ENCODE results near the gene HPCAL1. TPM values are rescaled to one million over a fixed set of nuclear protein-coding genes. Genes with fewer than 3 reads are reported as not detected.

Gene HPCAL1
- total RNA-seq, 1 experiment from 2014 or later: 273 TPM

DNA sequence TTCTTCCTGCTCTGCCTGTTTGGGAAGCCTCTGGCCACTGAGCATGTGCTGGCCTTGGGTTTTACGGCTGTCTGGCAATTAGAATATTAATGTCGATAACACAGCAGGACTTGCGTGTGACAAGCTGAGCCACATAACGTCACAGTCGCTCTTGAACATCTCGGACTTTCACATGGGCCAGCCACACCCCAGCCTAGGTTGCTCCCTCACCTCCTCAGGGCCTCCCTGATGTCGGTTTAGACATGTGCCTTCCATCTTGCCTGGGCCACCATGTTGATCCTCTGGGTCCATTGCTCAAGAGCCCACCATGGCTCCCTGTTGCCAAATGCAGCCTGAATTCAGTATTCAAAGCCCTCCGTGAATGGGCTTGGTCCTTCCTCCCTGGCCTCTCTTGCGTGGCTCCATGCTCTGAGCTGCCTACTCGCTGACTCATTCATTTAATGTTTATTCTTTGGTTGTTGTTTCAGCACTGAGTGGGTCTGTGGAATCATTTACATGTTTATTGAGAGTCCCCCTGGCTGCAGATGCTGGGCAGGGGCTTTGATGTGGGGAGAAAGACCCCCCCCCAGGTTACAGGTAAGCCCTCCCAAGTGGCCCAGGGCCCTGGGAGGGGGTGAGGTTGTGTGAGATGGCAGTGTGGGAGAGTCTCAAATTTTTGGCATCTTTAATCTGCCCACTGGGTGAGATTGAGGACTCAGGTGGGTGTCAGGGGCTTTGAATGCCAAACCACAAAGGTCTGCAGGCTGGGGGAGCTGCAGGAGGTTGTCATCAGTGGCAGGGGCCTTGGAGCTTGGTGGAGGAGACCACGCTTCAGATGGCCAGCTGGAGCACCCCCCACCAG, 83.4 kb downstream of the HPCAL1 start:
- DNase-seq (ENCODE audit: low read depth): peak; percentile 54

DNA sequence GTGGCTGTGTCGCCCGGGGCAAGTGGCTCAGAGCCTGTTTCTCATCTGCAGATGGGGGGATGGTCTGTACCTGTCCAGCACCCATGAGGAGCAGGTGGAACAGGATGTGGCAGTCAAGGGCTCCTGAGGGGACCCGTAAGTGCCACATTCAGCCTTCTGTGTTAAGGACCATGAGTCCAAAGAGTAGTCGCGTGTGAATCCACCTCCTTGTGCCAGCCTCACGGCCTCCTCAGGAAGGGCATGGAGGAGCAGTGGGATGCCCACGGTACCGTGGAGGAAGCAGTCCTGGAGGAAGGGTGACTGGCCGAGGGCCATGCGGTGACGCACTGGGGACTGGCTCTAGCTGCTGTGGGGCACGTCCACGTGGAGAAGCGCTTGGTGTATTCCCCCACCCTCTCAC, 84.3 kb downstream of the HPCAL1 start:
- no peak for DNase-seq (ENCODE audit: low read depth)

DNA sequence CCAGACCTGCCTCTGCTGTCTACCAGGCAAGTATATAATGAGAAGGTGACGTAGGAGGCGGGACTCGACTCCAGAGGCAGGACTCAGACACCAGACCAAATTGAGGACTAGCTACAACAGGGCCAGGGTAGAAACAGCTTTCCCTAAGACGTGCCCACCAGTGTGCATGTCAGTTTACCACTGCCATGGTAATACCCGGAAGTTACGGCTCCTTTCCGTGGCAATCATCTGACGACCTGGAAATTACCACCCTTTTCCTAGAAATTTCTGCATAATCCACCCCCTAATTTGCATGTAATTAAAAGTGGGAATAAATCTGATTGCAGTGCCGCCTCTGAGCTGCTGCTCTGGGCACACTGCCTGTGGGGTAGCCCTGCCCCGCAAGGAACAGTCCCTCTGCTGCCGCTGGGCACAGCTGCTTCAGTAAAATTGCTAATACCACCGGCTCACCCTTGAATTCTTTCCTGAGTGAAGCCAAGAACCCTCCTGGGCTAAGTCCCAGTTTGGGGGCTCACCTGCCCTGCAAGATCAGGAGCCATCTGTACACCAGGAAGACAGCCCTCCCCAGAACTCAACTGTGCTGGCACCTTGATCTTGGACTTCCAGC, 86.4 kb downstream of the HPCAL1 start:
- no peak for DNase-seq (ENCODE audit: low read depth)

DNA sequence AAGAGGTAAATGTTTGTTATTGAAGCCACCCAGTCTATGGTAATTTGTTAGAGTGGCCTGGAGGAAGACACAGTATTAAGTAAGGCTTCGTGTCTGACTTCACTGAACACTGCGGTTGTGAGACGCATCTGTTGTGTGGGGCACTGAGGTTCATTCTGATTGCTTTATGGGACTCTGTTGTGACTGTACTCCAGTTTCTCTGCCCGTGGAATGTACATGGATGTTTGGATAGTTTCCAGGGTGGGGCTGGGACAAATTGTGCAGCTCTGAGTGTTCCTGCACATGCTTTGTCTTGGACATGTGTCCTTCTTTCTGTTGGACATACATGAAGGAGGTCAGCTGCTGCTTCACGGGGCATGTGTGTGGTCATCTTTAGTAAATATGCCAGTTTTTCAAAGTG, 86.9 kb downstream of the HPCAL1 start:
- peak; percentile 87 for DNase-seq (ENCODE audit: low read depth)

DNA sequence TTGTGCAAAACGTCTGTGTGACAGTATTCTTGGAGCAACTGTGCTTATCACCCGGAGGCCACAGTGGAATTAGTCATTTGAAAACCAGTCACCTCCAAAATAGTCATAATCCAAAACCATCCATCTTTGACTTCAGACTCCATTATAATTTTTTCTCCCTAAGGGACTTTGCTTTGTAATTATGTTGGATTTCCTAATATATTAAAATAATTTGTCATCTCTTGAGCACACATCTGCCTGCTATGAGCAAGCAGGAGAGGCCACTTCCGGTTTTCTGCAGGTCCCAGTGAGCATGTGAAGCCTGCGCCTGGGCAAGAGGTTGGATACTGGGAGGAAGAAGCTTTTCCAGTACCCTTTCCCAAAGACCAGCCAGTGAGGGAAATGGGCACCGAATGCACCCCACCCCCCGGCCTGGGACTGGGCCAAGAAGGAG, 87.7 kb downstream of the HPCAL1 start:
- DNase-seq (ENCODE audit: low read depth): peak; percentile 76

DNA sequence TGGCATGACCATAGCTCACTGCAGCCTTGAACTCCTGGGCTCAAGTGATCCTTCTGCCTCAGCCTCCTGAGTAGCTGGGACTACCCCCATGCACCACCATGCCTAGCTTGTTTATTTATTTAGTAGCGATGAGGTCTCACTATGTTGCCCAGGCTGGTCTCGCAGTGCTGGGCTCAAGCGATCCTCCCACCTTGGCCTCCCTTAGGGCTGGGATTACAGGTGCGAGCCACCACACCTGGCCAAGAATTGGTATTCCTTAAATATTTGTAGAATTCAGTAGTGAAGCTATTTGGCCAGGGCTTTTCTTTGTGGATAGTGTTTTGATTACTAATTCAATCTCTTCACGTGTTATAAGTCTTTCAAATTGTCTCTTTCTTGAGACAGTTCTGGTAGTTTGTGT, 89.4 kb downstream of the HPCAL1 start:
- no peak for DNase-seq (ENCODE audit: low read depth)

DNA sequence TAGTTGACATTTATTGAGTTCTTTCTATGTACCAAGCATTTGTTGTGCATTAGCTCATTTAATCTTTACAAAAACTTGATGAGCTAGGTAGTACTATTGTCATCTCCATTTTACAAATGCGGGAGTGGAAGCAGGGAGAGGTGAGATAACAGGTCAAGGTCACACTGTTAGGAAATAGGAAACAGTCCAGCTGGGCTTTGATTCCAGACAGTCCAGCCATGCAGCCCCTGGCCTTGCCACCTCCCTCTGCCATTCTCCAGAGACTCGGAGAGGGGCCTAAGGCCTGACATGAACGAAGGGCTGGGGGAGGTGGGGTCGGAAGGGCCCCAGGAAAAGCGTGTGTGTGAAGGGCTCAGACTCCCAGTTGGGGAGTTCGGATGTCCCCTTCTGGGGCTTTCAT, 89.8 kb downstream of the HPCAL1 start:
- DNase-seq (ENCODE audit: low read depth): no peak

DNA sequence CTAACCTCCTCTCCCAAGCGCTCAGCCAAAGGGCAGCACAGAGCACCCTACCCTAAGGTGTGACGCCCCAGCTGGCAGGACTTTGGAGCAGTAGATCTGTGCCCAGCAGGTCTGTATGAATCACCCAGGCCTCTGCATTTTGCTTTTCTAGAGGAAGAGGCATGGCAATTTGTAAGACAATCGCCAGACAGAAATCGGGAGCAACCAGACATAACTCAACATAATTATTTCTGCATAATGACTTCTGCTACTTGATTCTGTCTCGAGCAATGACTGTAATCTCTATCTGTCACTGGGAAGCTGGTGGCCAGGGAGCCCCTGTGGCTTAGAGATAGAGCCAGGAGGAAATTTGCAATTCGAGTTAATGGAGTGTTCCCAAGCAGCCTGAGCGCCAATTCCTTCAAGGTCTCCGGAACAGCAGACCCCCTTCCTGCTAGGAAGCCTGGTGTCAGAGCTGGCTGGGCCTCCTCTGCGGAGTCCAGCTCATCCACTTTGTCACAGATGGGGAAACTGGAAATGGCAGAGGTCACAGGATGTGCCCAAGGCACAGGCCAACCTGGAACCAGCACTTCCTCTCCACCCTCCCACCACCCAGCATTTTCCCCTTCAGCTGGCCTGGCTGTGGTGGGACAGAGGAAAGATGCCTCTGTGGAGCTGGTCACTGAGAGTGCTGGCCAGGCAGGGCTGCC, 90.4 kb downstream of the HPCAL1 start:
- no peak for DNase-seq (ENCODE audit: low read depth)

DNA sequence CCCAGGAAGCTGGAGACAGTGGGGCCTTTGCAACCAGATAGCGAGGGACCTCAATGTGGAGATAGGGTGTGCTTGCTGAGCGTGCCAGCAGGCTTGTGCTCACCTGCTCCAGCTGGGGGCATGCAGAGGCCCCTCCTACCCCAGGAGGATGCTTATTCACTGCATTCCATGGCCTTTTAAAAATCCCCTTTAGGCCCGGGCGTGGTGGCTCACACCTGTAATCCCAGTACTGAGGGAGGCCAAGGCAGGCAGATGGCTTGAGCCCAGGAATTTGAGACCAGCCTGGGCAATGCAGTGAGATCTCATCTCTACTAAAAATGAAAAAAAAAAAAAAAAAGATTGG, 90.9 kb downstream of the HPCAL1 start:
- DNase-seq (ENCODE audit: low read depth): no peak

DNA sequence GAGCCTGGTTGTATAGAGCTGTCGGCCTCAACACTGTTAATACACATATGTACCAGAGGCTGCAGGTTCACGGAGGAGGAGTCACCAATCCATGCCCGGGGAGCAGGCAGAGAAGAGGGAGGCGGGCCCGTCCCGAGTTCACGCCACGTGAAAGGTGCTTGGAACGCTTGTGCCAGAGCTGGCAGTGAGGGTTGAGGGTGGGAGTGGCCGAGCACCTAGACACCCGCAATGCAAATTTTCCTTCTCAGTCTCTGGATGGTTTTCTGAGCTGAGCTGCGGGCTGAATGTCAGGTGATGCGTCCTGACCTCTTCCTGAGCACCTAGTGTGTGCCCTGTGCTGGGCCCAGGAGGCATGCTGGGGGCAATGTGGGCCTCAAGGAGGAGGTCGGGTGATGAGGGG, 93.2 kb downstream of the HPCAL1 start:
- no peak for DNase-seq (ENCODE audit: low read depth)

DNA sequence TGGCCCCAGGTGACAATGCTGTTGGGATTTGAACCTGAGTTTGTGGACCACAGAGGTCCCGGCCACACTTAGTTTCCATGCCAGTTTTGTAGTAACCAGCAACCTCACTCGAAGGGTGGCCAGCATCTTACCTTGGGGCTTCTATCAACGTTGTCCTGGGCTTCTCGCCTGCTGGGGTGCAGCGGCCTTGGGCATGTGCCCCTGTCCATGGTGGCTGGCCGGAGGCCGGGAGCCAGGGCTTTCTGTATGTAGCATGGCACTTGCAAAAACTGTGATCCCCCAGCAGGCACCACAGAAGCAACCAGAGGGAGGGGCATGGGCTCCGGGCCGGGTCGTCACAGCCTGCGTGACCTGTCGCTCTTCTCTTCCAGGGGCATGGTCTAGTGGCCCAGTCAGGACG, 93.8 kb downstream of the HPCAL1 start:
- DNase-seq (ENCODE audit: low read depth): no peak

DNA sequence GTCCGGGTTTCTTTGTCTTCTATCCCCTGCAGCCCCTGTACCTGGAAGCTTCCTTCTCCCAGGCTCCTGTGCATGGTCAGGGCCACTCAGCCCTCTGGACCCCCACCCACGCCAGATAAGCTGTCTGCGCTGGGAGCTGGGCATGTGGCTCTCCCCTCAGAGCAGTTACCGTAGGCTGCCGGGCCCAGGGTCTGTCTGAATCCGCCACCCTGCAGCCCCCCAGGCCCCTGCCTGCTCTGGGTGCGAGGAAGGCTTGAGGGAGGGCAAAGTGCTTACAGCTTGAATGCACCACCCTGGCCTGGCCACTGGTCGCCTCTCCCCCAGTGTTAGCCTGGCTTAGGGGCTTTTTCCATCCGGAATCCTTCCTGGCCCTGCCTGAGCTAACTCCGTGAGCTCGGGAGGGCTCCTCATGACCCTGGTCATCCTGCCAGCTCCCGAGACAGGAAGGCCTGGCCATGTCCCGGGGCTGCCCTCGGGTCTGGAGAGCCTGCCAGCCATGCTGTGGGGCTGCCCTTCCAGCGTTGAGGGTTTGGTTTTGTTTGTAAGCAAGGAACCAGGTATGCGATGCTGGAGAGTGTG, 94.7 kb downstream of the HPCAL1 start:
- no peak for DNase-seq (ENCODE audit: low read depth)

DNA sequence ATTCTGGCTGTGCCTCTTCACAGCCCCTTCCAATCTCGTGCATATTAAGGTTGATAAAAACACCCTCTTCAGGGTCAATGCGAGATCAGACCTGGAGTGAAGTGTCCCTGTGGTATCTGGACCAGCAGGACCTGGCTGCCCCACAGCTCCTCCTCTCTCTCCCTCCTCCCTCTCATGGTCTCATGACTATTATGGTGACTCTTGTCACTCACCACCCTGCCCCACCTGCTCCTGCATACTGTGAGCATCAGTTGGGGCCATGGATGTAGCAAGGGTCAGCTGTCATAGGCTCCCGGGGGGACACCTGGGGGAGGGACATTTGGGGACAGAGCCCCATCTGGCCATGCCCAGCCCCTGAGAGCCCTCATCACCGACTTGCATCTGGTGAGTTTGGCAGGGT, 95.2 kb downstream of the HPCAL1 start:
- no peak for DNase-seq (ENCODE audit: low read depth)

DNA sequence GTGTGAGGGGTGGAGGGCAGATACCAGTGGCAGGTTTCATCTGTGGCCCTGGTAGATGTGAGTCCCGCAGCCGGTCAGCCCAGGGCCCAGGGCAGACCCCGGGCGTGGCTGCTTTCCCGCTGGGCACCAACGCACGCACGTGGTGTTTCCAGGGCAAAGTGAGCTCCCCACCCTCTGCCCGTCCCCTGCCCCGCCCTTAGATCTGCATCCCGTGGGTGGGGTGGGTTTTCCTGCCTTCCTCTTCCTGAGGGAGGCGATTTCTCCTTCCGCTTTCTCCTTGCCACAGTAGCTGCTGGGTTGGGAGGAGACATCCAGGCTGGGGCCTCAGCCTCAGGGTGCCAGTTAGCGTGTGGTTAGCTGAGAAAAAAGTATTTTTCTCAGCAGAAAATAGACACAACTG, 95.8 kb downstream of the HPCAL1 start:
- no peak for DNase-seq (ENCODE audit: low read depth)

DNA sequence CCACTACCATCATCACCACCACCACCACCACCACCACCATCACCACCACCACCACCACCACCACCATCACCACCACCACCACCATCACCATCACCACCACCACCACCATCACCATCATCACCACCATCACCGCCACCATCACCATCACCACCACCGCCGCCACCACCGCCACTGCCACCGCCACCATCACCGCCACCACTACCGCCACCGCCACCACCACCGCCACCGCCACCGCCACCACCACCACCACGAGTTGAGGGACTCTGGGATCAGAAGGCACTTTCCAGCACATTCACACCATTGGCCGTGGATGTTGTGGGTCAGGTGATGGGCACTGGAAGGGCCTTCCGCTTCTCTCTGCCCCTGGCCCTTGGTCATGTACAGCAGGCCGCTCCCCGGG, 96.7 kb downstream of the HPCAL1 start:
- DNase-seq (ENCODE audit: low read depth): no peak

DNA sequence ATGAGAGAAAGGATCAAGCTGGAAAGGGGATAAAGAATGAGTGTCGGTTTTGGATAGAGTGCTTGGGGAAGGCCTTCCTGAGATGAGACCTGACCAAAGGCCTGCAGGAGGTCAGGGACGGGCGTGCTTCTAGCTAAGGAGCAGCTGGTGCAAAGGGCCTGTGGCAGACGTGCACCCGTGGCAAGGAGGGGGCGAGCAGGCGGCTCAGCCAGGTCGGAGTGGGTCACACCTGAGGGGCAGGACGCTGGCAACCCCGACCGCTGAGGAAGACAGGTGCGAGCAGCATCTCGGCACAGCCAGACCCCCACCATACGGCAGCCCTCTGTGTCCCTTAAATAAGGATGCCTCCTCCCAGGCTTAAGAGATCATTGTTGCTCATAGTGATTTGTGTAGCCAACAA, 97.3 kb downstream of the HPCAL1 start:
- no peak for DNase-seq (ENCODE audit: low read depth)

DNA sequence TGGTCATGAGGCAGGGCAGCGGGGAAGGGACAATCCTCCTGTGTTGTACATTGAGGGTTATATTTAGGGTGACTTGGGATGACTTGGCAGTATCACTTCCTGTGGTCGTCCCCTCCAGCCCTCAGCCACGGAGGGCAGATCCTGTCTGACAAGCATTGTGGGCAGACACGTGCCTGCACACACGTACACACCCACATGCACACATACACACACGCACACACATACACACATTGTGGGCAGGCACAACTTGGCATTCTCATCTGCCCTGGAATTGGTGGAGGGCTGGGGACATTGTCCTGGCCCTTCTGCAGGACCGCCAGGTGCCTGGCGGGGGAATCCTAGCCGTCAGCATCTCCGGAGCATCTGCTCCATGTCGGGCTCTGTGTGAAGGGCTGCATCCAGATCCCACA, 97.9 kb downstream of the HPCAL1 start:
- peak; percentile 85 for DNase-seq (ENCODE audit: low read depth)

DNA sequence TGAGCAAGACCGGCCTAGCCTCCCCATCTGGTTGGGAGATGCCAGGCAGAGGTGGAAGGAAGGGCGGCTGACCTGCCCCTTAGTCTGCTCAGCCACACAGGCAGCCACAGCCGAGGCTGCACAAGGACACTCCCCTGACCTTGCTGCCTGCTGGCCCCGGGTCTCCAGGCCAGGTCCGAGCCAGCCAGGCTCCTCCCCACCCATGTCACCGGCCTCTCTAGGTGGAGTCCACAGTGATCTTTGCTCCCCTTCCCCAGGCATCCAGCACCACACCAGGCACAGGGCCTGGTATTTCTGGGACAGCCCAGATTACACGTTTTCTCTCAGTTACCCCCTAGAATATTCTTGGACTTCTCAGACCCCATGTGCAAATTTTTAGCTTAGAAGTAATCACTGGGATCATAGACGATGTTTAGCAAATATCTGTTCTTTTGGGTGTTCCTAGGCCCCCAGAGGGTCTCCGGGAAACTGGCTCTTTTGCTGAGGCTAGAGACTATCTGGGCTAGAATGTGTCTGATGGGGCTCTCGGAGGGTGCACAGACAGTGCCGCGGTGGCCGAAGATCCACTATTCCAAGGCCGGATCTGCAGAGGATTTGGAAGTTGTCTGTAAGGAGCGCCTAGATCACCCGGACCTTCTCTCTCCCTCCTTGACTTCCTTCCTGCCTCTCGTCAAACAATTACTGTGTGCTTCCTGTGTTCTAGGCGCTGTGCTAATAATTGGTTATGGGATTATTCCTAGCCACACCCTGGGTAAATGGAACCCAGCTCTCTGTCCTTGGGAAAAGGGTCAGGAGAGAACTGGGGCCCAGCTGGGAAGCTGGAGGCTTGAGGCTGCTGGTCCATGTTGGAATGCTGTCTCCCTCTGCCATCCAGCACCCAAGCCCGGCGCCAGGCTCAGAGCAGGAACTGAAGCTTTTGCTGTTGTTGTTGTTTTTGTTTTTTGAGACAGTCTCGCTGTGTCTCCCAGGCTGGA, 98.6 kb downstream of the HPCAL1 start:
- DNase-seq (ENCODE audit: low read depth): no peak

DNA sequence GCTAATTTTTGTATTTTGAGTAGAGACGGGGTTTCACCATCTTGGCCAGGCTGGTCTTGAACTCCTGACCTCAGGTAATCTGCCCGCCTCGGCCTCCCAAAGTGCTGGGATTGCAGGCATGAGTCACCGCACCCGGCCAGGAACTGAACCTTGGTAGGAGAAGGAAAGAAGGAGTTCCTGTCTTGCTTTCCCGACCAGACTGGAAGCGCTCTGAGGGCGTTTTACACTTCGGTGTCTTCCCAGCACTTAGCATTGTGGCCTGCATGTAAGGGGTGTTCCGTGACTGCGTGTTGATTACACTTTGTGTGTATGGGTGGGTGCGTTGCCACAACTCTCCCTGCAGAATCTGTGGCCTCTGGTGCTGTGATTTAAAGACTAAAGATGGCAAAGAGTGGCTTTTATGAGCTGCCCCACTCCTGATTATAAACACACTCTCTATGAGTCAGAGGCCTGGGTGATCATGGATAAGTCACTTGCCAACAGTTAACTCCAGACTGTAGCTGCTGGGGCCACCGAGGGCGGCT, 99.4 kb downstream of the HPCAL1 start:
- DNase-seq (ENCODE audit: low read depth): peak; percentile 90

DNA sequence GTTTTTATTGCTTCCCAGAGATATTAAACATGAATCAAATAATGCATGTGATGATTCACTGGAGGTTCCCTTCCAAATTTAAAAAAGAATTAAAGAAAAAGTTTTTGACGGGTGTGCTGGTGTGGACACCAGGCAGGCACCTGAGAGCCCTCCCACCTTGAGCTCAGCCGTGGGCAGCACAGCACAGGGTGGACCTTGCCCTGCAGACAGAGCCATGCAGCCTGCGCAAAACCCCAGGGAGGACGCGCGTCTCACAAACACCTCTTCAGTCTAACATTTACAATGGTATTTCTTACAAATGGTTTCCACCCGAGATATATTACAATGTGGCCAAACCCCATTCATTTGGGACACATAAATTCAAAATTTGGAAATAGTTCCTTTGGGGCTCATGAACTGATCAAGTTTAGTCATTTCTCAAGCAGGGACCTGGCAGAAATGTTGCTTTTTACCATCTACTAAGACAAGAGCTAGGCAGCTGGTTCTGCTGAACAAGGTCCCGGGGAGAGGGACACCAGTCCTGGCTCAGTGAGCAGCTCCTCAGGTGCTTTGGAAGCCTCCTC, 100.0 kb downstream of the HPCAL1 start:
- no peak for DNase-seq (ENCODE audit: low read depth)

Data from RPMI7951 (cell line).